H1 (cell line): ENCODE data around the gene VGLL3. TPM values are rescaled to one million over a fixed set of nuclear protein-coding genes. Genes with fewer than 3 reads are reported as not detected.

Experiments
- CTCF ChIA-PET: fragments of 300-600 bp; sonication (Branson Sonifier 250); formaldehyde crosslinking; loops from one replicate; lab custom pipeline; 2021; ENCODE audit not compliant: partially characterized antibody; lab: Charles Lee
- POLR2A ChIA-PET: fragments of 300-600 bp; sonication (Branson Sonifier 250); formaldehyde crosslinking; loops from one replicate; lab custom pipeline; 2021; ENCODE audit warnings: inconsistent platforms; ENCODE audit not compliant: partially characterized antibody; lab: Charles Lee
- DNase-seq, 2 experiments: peaks; one replicate each; pipeline versions ENCODE4 v3.0.0 to v3.0.0-alpha.2; 2010 to 2022; ENCODE audit warnings: low spot score in 2 of 2, low read depth in 1 of 2, mixed read lengths in 1 of 2
- FAIRE-seq: peaks from 2 replicates; lab custom pipeline; 2011; peaks lifted over from hg19 to GRCh38; lab: Jason Lieb, UNC
- H2AFZ ChIP-seq: 2 replicates; pipeline ENCODE4 v1.8.1; 2012; ENCODE audit warnings: low read length, inconsistent platforms
- H2AK5ac ChIP-seq: 2 replicates; pipeline ENCODE4 v1.6.1; 2013; ENCODE audit warnings: low read depth, low read length
- H2BK120ac ChIP-seq: replicated peaks from 2 replicates; pipeline ENCODE3; 2013; ENCODE audit warnings: low read depth, low read length, inconsistent platforms
- H2BK12ac ChIP-seq: 2 replicates; pipeline ENCODE4 v1.6.1; 2013; ENCODE audit warnings: low read depth, low read length
- H2BK15ac ChIP-seq: 2 replicates; pipeline ENCODE4 v1.6.1; 2013; ENCODE audit warnings: low read length
- H2BK20ac ChIP-seq: 2 replicates; pipeline ENCODE4 v1.6.1; 2013; ENCODE audit warnings: low read length
- H2BK5ac ChIP-seq: 2 replicates; pipeline ENCODE4 v1.6.1; 2013; ENCODE audit warnings: low read depth, low read length
- H3K14ac ChIP-seq: 2 replicates; pipeline ENCODE4 v1.6.1; 2013; ENCODE audit warnings: inconsistent platforms; ENCODE audit not compliant: insufficient read length
- H3K18ac ChIP-seq: 2 replicates; pipeline ENCODE4 v1.6.1; 2013; ENCODE audit warnings: low read length; ENCODE audit errors: extremely low read depth
- H3K23ac ChIP-seq: 2 replicates; pipeline ENCODE4 v1.6.1; 2013; ENCODE audit warnings: inconsistent platforms; ENCODE audit not compliant: insufficient read length
- H3K23me2 ChIP-seq: 2 replicates; pipeline ENCODE4 v1.6.1; 2013; ENCODE audit warnings: low read depth, low read length
- H3K27ac ChIP-seq: 2 replicates; pipeline ENCODE4 v1.6.1; 2011; ENCODE audit warnings: low read depth, low read length, inconsistent platforms
- H3K27me3 ChIP-seq, 4 experiments: replicated peaks in 1 of 4; 1 replicate in 1 of 4; 2 replicates in 3 of 4; pipeline versions ENCODE4 v1.6.1 to v1.8.1; 2011 to 2013; ENCODE audit warnings: low read length in 3 of 4, mild to moderate bottlenecking in 3 of 4, inconsistent platforms in 2 of 4, mixed read lengths in 2 of 4, moderate library complexity in 1 of 4; ENCODE audit not compliant: control insufficient read depth in 3 of 4, insufficient read depth in 3 of 4; ENCODE audit errors: extremely low read depth in 1 of 4
- H3K36me3 ChIP-seq, 4 experiments: 2 replicates each; pipeline versions ENCODE4 v1.6.1 to v1.8.1; 2011 to 2013; ENCODE audit warnings: mild to moderate bottlenecking in 4 of 4, low read length in 3 of 4, moderate library complexity in 2 of 4, control low read depth in 1 of 4, inconsistent platforms in 1 of 4; ENCODE audit not compliant: insufficient read depth in 4 of 4, control insufficient read depth in 2 of 4
- H3K4ac ChIP-seq: replicated peaks from 2 replicates; pipeline ENCODE3; 2013; ENCODE audit warnings: low read length, low read depth, mixed read lengths, inconsistent platforms; ENCODE audit not compliant: insufficient read length
- H3K4me1 ChIP-seq, 4 experiments: replicated peaks in 1 of 4; 1 replicate in 1 of 4; 2 replicates in 3 of 4; pipeline versions ENCODE4 v1.6.1 to v1.8.1; 2011 to 2013; ENCODE audit warnings: low read length in 3 of 4, inconsistent platforms in 2 of 4, mixed read lengths in 1 of 4; ENCODE audit not compliant: insufficient read depth in 4 of 4, control insufficient read depth in 3 of 4
- H3K4me2 ChIP-seq, 2 experiments: 2 replicates each; pipeline versions ENCODE4 v1.6.1 to v1.8.1; 2011 to 2013; ENCODE audit warnings: low read depth in 2 of 2, low read length in 2 of 2, control low read depth in 1 of 2, inconsistent platforms in 1 of 2, mild to moderate bottlenecking in 1 of 2; ENCODE audit not compliant: insufficient read depth in 1 of 2
- H3K4me3 ChIP-seq, 4 experiments: fragments of 200-600, 300-600 bp in 1 of 4; sonication (generic), shearing (Covaris generic), sonication (Bioruptor Twin) in 1 of 4; 2 replicates each; pipeline versions ENCODE4 v1.5.1 to v1.8.1; 2011 to 2016; ENCODE audit warnings: low read length in 4 of 4, low read depth in 3 of 4, control low read depth in 2 of 4, inconsistent platforms in 2 of 4, mild to moderate bottlenecking in 2 of 4, mixed read lengths in 1 of 4, moderate library complexity in 1 of 4; ENCODE audit not compliant: insufficient read depth in 2 of 4; ENCODE audit errors: extremely low read depth in 1 of 4
- H3K56ac ChIP-seq: replicated peaks from 2 replicates; pipeline ENCODE3; 2013; ENCODE audit warnings: low read depth, mild to moderate bottlenecking, mixed read lengths, low read length, inconsistent platforms; ENCODE audit not compliant: insufficient read length
- H3K79me1 ChIP-seq: 2 replicates; pipeline ENCODE4 v1.6.1; 2013; ENCODE audit warnings: low read depth, low read length, control low read depth
- H3K79me2 ChIP-seq, 2 experiments: 2 replicates each; pipeline versions ENCODE4 v1.6.1 to v1.8.1; 2012 to 2013; ENCODE audit warnings: low read length in 2 of 2, mild to moderate bottlenecking in 2 of 2, inconsistent platforms in 1 of 2; ENCODE audit not compliant: insufficient read depth in 2 of 2, control insufficient read depth in 1 of 2
- H3K9ac ChIP-seq, 4 experiments: replicated peaks in 1 of 4; 1 replicate in 1 of 4; 2 replicates in 3 of 4; pipeline versions ENCODE4 v1.6.1 to v1.8.1; 2011 to 2013; ENCODE audit warnings: low read depth in 3 of 4, low read length in 3 of 4, control low read depth in 2 of 4, mild to moderate bottlenecking in 2 of 4, moderate library complexity in 2 of 4, inconsistent platforms in 1 of 4; ENCODE audit errors: extremely low read depth in 1 of 4
- H3K9me3 ChIP-seq, 2 experiments: 2 replicates each; pipeline versions ENCODE4 v1.6.1 to v1.8.1; 2012 to 2013; ENCODE audit warnings: mild to moderate bottlenecking in 2 of 2, moderate library complexity in 2 of 2, control low read depth in 1 of 2, inconsistent platforms in 1 of 2, low read depth in 1 of 2, low read length in 1 of 2, mixed read lengths in 1 of 2; ENCODE audit not compliant: insufficient read depth in 2 of 2
- H4K20me1 ChIP-seq, 2 experiments: replicated peaks in 1 of 2; 2 replicates each; pipeline versions ENCODE3 to v1.8.1; 2011 to 2013; ENCODE audit warnings: inconsistent platforms in 2 of 2, low read length in 2 of 2, mild to moderate bottlenecking in 1 of 2; ENCODE audit not compliant: insufficient read depth in 2 of 2, control insufficient read depth in 1 of 2
- H4K5ac ChIP-seq: 2 replicates; pipeline ENCODE4 v1.6.1; 2013; ENCODE audit warnings: low read length, low read depth, mixed read lengths, inconsistent platforms; ENCODE audit not compliant: insufficient read length
- H4K8ac ChIP-seq: 2 replicates; pipeline ENCODE4 v1.8.0; 2013; ENCODE audit warnings: mild to moderate bottlenecking, moderate library complexity, low read length, inconsistent platforms; ENCODE audit not compliant: insufficient read depth; ENCODE audit errors: extremely low read depth
- H4K91ac ChIP-seq: replicated peaks from 2 replicates; pipeline ENCODE3; 2013; ENCODE audit warnings: low read length, mixed read lengths, inconsistent platforms; ENCODE audit not compliant: insufficient read length
- CREB1 ChIP-seq: IDR thresholded peaks from 2 replicates; pipeline ENCODE4 v1.6.1; 2012; ENCODE audit warnings: inconsistent platforms
- GTF2F1 ChIP-seq: IDR thresholded peaks from 2 replicates; pipeline ENCODE4 v1.6.1; 2012; ENCODE audit warnings: low read depth, low read length, improper control_type of control experiment, borderline replicate concordance
- KDM5A ChIP-seq: fragments of 200-600 bp; IDR thresholded peaks from 2 replicates; pipeline ENCODE4 v1.7.1; 2012; ENCODE audit warnings: mild to moderate bottlenecking, low read length, inconsistent platforms, mixed read lengths
- NANOG ChIP-seq: IDR thresholded peaks from 2 replicates; pipeline ENCODE4 v1.6.1; 2011; ENCODE audit warnings: low read length, low read depth, mild to moderate bottlenecking, inconsistent platforms; ENCODE audit not compliant: insufficient read depth, poor library complexity, severe bottlenecking
- POU5F1 ChIP-seq: IDR thresholded peaks from 2 replicates; pipeline ENCODE4 v1.6.1; 2011; ENCODE audit warnings: low read depth, mild to moderate bottlenecking, low read length, moderate library complexity
- SUZ12 ChIP-seq: fragments of 200-600 bp; sonication (generic); IDR thresholded peaks from 2 replicates; pipeline ENCODE4 v1.6.1; 2012; ENCODE audit warnings: mild to moderate bottlenecking, inconsistent platforms, low read length, moderate library complexity, mixed read lengths
- TAF1 ChIP-seq: IDR thresholded peaks from 2 replicates; pipeline ENCODE4 v1.6.1; 2011; ENCODE audit warnings: mild to moderate bottlenecking, low read depth, low read length
- TCF12 ChIP-seq: IDR thresholded peaks from 2 replicates; pipeline ENCODE4 v1.6.1; 2011; ENCODE audit warnings: low read depth, mild to moderate bottlenecking, low read length
- WGBS, 2 experiments: shearing (Covaris generic) in 1 of 2; methylation state at CpG; one replicate each; pipeline versions ENCODE4 v1.1.6 to v1.1.7; 2013 to 2015; ENCODE audit warnings: low lambda C conversion rate in 2 of 2, mixed read lengths in 2 of 2, inconsistent platforms in 1 of 2, low coverage in 1 of 2, missing lambda C conversion rate in 1 of 2; ENCODE audit not compliant: insufficient replicate concordance in 2 of 2, insufficient coverage in 1 of 2, insufficient read length in 1 of 2; ENCODE audit errors: extremely low coverage in 1 of 2, missing lambda C conversion rate in 1 of 2; 5-methylcytosine and 5-hydroxymethylcytosine counted together
- polyA plus RNA-seq, 7 experiments: library from polyadenylated mRNA; depleted of rRNA in 3 of 7; stranded (reverse) in 5 of 7; unstranded in 2 of 7; fragments of >200 nt in 5 of 7; fragments of 200-250 nt in 2 of 7; gene quantifications; 1 replicate in 5 of 7; 2 replicates in 1 of 7; 4 replicates in 1 of 7; pipeline versions ENCODE4 v1.2.1 to v1.2.3, GENCODE V29; 2011 to 2013; ENCODE audit warnings: missing spikeins in 2 of 7, mixed read lengths in 2 of 7
- total RNA-seq: library from RNA; stranded (reverse); fragmentation: NEBNext Ultra II Directional; extraction: Animal tissue kit (Norgen Biotek cat#: 25700); gene quantifications from 2 replicates; pipeline ENCODE4 v1.2.1, GENCODE V29; 2021
- TF ChIP-seq, protein P1 (sequence below): IDR thresholded peaks from 2 replicates; pipeline ENCODE4 v1.6.1; 2011; ENCODE audit warnings: low read length, improper control_type of control experiment

VGLL3 gene
- total and polyA plus RNA-seq, 2 of the 8 experiments (the other 6 are each of a cell fraction or from before 2014, with no cell fraction given) = 13.4 to 24.2 TPM

- Histone ChIP-seq H3K4me1 (no peaks in the 10 kb centered on the region), H2BK5ac (no peak overlapping the region), H2BK20ac (no peak overlapping the region), H2BK12ac (no peak overlapping the region), H3K23me2 (no peaks in the 10 kb centered on the region), H4K5ac (no peak overlapping the region), H2AFZ (no peak overlapping the region), H3K56ac (no peak overlapping the region), H4K91ac (no peak overlapping the region), H3K27me3 (no peaks in the 10 kb centered on the region), H3K4ac (no peak overlapping the region)
- FAIRE-seq = no peak
- TF ChIP-seq TAF1 (no peak), TCF12 (no peak), CREB1 (no peak), GTF2F1 (no peak), SUZ12 (no peak), KDM5A (no peak), POU5F1 (no peak), NANOG (no peak)
- TF ChIP-seq, protein P1, sequence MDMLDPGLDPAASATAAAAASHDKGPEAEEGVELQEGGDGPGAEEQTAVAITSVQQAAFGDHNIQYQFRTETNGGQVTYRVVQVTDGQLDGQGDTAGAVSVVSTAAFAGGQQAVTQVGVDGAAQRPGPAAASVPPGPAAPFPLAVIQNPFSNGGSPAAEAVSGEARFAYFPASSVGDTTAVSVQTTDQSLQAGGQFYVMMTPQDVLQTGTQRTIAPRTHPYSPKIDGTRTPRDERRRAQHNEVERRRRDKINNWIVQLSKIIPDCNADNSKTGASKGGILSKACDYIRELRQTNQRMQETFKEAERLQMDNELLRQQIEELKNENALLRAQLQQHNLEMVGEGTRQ = no peak
- TF ChIP-seq, all 59 proteins: peak for 0
- no peaks in the 10 kb centered on the region for H3K9me3 ChIP-seq
- no peaks in the 10 kb centered on the region for H4K20me1 ChIP-seq
- no peak overlapping the region for H3K23ac ChIP-seq
- no peak overlapping the region for H2BK120ac ChIP-seq
- H4K8ac ChIP-seq = no peak overlapping the region
- H2BK15ac ChIP-seq = no peak overlapping the region
- no peak overlapping the region for H3K9ac ChIP-seq
- H3K4me2 ChIP-seq = no peak overlapping the region
- H3K79me2 ChIP-seq = no peaks in the 10 kb centered on the region
- CTCF ChIA-PET = interaction anchor here (0.6 to 4.1 kb wide), 4 partner anchors 19 to 1434 kb away, joined by 3 to 19 read pairs (median 4); no protein-coding TSS in a partner anchor
- no peak overlapping the region for H3K14ac ChIP-seq
- POLR2A ChIA-PET = no interaction called here
- WGBS, 2 experiments = 91% methylated on average over 2 of the region's 2 CpGs; no CpG with 5 or more reads in 1 of the 2 experiments
- no peak overlapping the region for H3K27ac ChIP-seq
- no peak overlapping the region for H3K18ac ChIP-seq
- no peak overlapping the region for H2AK5ac ChIP-seq
- no peak for DNase-seq
- H3K79me1 ChIP-seq = no peaks in the 10 kb centered on the region
- H3K36me3 ChIP-seq = no peaks in the 10 kb centered on the region
- no peak overlapping the region for H3K4me3 ChIP-seq
Observed at GRCh38 chr3:87004883-87005282, 13.9 kb upstream of the VGLL3 start.
